Muscle of arm (tissue), 14 donors: ENCODE results near the gene BPIFB1. TPM values are rescaled to one million over a fixed set of nuclear protein-coding genes. Genes with fewer than 3 reads are reported as not detected.

Source experiments
- DNase-seq: peaks from one replicate; pipeline ENCODE4 v3.0.0-alpha.2; 2013
- long read RNA-seq, 11 donors: transcript quantifications; one replicate each; lab custom pipeline, GENCODE V29; 2026
- polyA plus RNA-seq, 12 donors: library from polyadenylated mRNA; unstranded; fragments of 120-200 nt; gene quantifications; one replicate each; pipeline ENCODE4 v1.2.1, GENCODE V29; 2013; ENCODE audit not compliant: insufficient read length in 12 of 12

BPIFB1 gene
- polyA plus RNA-seq: under 1 TPM in 2 of 12 donors, not detected in 10; 0.09 to 0.14 TPM
- long read RNA-seq, donor 1: 0 reads
- long read RNA-seq, donor 2: 0 reads
- long read RNA-seq, donor 3: 0 reads
- long read RNA-seq, donor 4: 0 reads
- long read RNA-seq, donor 5: 0 reads
- long read RNA-seq, donor 6: 0 reads
- long read RNA-seq, donor 7: 0 reads
- long read RNA-seq, donor 8: 0 reads
- long read RNA-seq, donor 9: 0 reads
- long read RNA-seq, donor 10: 0 reads
- long read RNA-seq, donor 11: 0 reads

- no peak for DNase-seq
Measured at GRCh38 chr20:33282991-33283555, at the start of gene BPIFB1. Gene BPIFB1, plus strand, starts transcription at chr20:33283214. Its CDS starts 2,860 bp downstream, at chr20:33286074.

DNA sequence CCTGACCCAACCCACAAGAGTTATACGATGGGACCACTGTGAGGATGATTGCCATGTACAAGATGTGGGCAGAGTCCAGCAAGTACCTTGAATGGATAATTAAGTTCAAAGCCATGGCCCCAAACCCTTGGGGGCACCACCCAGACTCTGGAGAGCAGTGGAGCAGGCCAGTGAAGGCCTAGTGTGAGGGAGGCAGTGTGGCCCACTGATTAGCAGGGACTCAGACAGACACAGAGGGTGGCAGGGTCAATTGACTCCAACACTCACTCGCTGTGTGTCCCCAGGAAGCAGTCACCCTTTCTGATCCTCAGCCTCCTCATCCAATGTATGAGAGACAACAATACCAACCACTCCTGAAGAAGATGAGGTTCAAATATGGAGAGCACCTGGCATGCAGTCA lies 49.0 kb upstream of the BPIFB1 start:
- DNase-seq: no peak

GRCh38 chr20:33235696-33236095 lies 47.3 kb upstream of the BPIFB1 start, which contains the start of gene BPIFA1:
Gene BPIFA1, plus strand, starts transcription at chr20:33235996. Its CDS starts 1,716 bp downstream, at chr20:33237712.
- no peak for DNase-seq

GRCh38 chr20:33236351-33236750 lies 46.7 kb upstream of the BPIFB1 start:
- no peak for DNase-seq

GRCh38 chr20:33237989-33238388 lies 45.0 kb upstream of the BPIFB1 start:
- no peak for DNase-seq

DNA sequence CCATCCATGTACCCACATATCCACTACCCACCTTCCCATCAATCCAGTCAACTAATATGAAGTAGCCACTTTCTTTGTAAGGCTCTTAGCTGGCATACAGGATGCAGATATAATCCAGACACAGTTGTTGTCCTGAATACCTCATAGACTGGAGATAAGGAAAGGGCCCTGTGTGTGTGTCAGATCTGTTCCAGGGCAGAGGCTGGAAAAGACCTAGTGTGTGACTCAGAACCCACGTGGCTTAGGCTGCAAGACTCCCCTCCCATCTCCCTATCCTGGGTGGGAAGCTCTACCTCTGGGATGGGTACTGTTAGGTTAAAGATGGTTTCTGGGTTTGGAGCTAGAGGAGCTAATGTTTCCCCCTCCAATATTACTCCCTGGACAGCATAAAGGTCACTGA lies 43.6 kb upstream of the BPIFB1 start:
- DNase-seq: no peak

- no peak for DNase-seq
Measured at GRCh38 chr20:33239979-33240736, 42.9 kb upstream of the BPIFB1 start.

DNA sequence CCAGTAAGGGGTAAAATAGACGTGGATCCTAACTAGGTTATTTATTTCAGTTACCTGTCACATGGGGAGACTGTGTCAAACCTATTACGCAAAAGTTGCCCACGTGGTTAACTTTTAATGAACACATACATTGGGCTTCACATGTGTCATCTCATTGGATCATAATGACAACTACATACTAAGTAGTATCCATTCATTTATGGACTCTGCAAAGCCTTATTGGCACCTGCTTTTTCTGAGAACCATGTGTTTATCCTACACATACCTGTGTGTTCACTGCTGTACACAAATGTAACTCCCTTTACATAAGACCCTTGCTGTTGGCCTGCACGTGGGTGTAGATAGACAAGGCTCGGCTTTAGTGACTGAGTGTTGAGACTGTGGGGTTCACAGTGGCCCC lies 42.1 kb upstream of the BPIFB1 start:
- no peak for DNase-seq

DNA sequence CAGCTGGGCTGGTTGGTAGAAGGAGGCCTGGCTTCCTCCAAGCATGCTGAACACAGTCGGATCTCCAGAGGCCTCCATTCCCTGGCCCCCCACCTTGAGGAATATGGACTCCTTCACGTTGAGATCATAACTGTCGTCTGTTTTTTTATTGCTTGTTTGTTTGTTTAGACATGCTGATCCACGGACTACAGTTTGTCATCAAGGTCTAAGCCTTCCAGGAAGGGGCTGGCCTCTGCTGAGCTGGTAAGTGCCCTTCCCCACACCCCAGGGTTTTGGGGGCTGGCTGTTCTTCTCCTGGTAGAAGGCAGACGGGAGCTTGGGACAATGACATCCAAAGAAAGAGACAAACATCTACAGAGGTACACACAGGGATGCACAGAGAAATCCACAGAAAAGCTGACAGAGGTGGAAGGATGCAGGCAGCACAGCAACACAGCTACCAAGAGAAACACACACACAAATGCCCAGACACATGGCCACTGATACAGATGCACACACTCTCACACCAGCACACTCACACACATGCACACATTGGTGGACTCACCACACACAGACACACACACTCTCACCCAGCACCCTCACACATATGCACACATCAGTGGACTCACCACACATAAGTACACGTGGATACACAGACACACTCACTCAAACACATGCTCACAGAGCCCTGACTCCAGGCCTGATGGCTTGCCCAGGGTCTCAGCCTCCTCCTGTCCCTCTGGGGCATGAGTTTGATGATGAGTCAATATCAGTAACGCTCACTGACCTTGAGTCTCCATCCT lies 40.5 kb upstream of the BPIFB1 start:
- no peak for DNase-seq

DNA sequence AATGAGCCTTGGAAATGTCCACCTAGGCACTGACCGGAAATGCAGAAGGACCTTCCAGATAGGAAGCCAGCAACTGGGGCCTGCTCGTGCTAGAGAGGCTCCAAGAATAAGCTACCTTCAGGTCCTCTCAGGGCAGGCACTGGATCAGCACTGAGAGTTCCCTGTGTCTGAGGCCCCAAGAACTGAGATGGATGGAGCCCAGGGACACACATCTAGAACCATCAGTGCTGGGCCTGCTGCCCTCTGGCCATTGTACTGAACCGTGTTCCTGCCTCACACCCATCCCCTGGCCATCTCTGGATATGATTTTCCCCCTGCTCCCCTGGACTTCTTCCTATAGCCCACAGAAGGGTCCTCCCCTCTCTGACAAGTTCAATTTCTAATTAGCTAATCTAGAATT lies 36.9 kb upstream of the BPIFB1 start:
- DNase-seq: no peak

- DNase-seq: no peak
Measured at GRCh38 chr20:33249456-33249855, 33.6 kb upstream of the BPIFB1 start.

GRCh38 chr20:33250666-33251065 lies 32.3 kb upstream of the BPIFB1 start:
- no peak for DNase-seq

GRCh38 chr20:33251496-33251895 lies 31.5 kb upstream of the BPIFB1 start:
- no peak for DNase-seq

DNA sequence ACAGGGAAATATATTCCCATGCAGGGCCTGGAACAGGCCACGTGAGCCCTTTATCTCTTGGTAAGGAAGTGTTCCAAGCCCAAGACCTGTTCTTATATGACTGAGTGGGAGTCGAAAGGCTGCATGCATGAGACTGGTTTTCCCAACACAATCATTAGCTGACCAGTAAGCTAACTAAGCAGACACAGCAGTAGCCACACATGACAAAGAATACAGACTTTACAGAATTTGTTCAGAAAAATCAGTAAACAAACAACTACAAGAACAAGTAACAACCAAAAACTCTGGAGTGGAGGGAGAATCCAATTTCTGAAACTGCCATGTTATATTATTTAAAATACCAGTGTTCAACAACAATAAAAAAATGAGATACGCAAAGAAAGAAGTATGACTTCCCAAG lies 30.6 kb upstream of the BPIFB1 start:
- no peak for DNase-seq

- no peak for DNase-seq
Measured at GRCh38 chr20:33255005-33255404, 28.0 kb upstream of the BPIFB1 start.

- no peak for DNase-seq
Measured at GRCh38 chr20:33257237-33257636, 25.8 kb upstream of the BPIFB1 start.

DNA sequence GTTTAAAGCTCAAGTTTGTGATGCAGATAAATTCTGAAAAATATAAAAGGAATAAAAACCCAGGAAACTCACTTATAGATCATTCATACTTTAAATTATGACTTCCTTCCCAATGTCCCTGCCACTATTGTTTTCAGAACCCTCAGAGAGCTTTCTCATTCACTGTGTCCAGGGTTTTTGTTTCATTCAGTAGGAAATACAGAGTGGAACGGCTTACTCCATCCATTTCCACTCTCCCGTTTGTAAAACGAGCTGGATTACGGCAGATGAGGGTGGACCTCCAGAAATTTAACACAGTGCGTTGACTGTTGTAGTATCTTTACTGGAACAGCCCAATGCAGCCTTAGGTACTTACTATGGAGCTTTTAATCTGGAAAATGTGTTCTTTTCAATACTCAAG lies 23.6 kb upstream of the BPIFB1 start:
- DNase-seq: no peak

DNA sequence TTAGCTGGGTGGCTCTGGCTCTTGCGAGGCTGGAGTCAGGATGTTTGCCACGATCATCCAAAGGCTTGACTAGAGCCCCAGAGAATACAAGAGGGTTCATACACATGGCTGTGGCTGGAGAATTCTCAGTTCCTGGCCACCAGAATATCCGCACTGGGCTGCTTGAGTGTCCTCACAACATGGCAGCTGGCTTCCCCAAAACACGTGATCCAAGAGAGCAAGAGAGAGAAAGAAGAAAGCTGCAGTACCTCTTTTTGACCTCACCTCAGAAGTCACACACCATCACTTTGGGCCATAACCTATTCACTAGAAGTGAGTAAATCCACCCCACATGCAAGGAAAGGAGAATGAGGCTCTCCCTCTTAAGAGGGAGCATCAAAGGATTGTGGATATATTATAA lies 21.5 kb upstream of the BPIFB1 start:
- DNase-seq: no peak

DNA sequence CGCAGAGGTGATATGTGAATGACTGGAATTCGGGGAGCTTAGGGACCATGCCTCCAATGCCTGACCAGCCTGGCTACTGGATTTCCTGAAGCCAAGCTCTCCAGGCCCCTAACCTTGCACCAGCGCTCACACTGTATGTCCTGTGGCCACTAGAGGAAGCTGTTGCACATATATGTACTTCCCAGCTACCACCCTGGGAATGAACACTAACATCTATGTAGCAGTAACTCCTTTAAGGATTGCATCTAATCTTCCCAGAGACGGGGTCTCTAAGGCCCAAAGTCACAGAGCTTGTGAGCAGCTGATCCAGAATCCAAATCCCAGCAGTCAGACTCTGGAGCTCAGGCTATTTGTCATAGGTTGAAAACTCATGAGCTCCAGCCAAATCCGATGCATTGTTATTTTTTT lies 20.4 kb upstream of the BPIFB1 start:
- peak; percentile 55 for DNase-seq

GRCh38 chr20:33263784-33264183 lies 19.2 kb upstream of the BPIFB1 start:
- DNase-seq: no peak

DNA sequence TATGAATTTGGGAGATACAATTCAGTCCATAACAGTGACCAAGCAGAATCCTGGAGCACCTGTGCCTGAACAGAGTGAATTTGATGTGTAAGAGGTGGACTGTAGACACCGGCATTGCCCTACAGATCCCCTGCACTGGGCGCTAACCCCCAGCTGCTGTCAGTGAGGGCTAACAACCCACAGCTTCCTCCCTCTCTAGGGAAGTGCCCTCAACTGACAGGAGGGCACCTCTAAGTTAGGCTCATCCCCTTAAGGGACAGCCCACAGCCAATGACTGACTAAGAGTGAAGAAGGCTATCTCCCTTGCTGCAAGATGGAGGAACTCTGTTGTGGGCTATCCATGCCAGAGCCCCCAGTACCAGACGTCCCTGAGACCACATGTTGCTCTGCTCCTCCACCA lies 15.3 kb upstream of the BPIFB1 start:
- DNase-seq: no peak

DNA sequence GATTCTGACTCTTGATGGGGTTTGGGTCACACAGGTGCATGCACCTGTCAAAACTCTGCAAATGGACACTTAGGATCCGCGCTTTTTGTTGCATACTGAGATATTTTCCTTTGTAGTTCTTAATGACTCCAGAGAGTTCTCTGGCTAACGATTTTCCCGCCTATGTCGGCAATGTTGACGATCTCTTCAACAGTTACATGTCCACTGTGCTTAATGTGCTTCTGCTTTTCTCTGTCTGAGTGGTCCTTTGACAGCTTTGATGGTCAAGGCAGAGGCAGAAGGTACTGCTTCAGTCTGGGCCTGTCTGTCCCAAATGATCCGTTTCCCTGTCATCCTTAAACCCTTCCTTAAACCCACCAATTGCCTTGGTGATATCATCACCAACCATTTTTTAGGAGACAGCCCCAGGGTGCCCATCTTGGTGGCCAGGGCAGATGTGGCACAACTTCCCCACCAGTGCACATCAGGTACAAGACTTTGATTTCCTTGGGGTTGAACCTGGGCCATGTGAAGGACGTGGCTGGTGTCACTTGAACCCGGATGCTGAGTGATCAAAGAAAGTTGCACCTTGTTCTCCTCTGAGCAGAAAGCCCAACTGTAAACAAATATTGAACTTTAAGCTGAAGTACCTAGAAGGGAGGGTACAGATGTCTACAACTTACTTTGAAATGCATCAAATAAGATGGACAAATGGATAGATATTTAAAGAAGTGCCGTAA lies 10.7 kb upstream of the BPIFB1 start:
- no peak for DNase-seq
